Thyroid gland (tissue), 4 donors: Measurements from ENCODE around the gene SLC25A13.

Source experiments
- POLR2A ChIP-seq, 2 donors: fragments of 450-650 bp; IDR thresholded peaks; one replicate each; pipeline ENCODE4 v1.6.1; 2017; ENCODE audit warnings: antibody characterized with exemption in 2 of 2, mild to moderate bottlenecking in 2 of 2, moderate library complexity in 1 of 2
- TF ChIP-seq, protein P1 (sequence below), 6 experiments: fragments of 200-600 bp in 3 of 6; fragments of 450-650 bp in 3 of 6; sonication (generic) in 3 of 6; IDR thresholded peaks; one replicate each; pipeline ENCODE4 v1.5.1; 2016 to 2019; ENCODE audit warnings: antibody characterized with exemption in 6 of 6, mild to moderate bottlenecking in 2 of 6, inconsistent platforms in 1 of 6, moderate library complexity in 1 of 6

DNA sequence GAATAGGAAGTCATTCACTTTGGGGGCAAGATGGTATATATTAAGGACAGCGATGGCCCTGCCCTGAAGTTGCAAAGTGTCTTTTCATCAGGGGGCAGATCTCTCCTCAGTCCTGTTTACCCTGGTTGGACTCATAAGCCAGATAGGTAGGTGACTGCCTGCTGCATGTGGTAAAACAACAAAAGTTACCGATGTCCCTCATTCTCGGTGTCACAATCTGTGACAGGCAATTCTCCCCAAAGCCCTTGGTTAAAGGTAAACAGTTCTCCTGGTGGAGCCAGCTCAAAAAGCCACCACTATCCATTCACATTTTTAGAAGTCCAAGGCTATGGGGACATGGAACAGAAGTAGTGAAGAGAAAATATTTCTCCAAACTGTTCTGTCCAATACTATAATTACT, 9.9 kb upstream of the SLC25A13 start:
- TF ChIP-seq, protein P1, sequence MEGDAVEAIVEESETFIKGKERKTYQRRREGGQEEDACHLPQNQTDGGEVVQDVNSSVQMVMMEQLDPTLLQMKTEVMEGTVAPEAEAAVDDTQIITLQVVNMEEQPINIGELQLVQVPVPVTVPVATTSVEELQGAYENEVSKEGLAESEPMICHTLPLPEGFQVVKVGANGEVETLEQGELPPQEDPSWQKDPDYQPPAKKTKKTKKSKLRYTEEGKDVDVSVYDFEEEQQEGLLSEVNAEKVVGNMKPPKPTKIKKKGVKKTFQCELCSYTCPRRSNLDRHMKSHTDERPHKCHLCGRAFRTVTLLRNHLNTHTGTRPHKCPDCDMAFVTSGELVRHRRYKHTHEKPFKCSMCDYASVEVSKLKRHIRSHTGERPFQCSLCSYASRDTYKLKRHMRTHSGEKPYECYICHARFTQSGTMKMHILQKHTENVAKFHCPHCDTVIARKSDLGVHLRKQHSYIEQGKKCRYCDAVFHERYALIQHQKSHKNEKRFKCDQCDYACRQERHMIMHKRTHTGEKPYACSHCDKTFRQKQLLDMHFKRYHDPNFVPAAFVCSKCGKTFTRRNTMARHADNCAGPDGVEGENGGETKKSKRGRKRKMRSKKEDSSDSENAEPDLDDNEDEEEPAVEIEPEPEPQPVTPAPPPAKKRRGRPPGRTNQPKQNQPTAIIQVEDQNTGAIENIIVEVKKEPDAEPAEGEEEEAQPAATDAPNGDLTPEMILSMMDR (IDR thresholded peaks at IDR 0.05), result no peak
- no peak for TF ChIP-seq POLR2A (IDR thresholded peaks at IDR 0.05)
